GM12864 (cell line): ENCODE measurements around the gene ERC1.
"Not testable (repeated sequence)": the region's sequence is repeated elsewhere in the genome, so short reads cannot be mapped to it uniquely, and the experiment has no call there.

Experiments
- DNase-seq: peaks from one replicate; pipeline ENCODE4 v3.0.0-alpha.2; 2011; ENCODE audit warnings: low read depth
- H3K4me3 ChIP-seq: 2 replicates; pipeline ENCODE4 v1.5.1; 2011; ENCODE audit warnings: mild to moderate bottlenecking, low read depth, low read length, control low read depth
- CTCF ChIP-seq: IDR thresholded peaks from 2 replicates; pipeline ENCODE4 v1.5.1; 2011; ENCODE audit warnings: low read depth, mild to moderate bottlenecking, moderate library complexity, low read length, control low read depth, inconsistent platforms; ENCODE audit errors: missing control alignments

ERC1 gene

DNA sequence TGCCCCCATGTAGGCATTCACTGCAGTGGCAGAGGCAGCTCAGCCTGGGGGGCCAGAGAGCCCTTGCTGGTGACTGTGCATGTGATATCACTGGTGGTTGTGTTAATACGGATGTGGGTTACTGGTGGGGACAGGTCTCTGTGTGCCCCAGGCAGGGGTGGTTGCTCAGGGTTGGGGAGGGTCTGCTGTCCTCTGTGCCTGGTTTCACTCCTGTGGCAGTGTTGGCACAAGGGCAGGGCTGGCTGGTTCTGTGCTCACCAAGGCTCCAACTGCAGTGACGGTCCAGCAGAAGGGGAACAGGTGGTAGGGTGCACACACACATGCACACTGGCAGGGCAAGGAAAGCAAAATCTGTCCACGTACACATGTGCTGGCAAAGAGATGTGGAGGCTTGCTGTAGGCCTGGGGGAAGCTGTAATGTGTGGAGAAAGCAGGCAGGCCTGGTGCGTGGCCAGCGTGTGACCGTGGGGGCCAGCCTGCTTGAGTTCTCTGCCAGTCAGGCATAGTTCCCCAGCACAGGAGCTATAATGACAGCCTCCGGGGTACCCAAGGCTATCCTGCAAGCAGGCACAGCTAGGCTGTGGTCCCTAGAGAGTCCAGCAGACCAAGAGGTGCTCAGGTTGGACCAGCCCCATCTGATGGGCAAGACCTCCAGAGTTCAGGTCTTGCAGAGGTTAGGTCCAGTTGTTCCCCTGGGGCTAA lies 348.7 kb downstream of the ERC1 start:
- no peak for DNase-seq
- TF ChIP-seq CTCF, result no peak
- H3K4me3 ChIP-seq, result no peak overlapping the region

DNA sequence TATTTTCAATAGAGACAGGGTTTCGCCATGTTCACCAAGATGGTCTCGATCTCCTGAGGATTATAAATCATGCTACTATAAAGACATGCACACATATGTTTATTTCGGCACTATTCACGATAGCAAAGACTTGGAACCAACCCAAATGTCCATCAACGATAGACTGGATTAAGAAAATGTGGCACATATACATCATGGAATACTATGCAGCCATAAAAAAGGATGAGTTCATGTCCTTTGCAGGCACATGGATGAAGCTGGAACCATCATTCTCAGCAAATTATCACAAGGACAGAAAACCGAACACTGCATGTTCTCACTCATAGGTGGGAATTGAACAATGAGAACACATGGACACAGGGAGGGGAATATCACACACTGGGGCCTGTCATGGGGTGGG lies 350.2 kb downstream of the ERC1 start:
- H3K4me3 ChIP-seq, DNase-seq: not testable (repeated sequence)

- no peak overlapping the region for H3K4me3 ChIP-seq
- DNase-seq, result no peak
- TF ChIP-seq CTCF, result no peak
Observed at GRCh38 chr12:1343422-1343821, 352.4 kb downstream of the ERC1 start.

DNA sequence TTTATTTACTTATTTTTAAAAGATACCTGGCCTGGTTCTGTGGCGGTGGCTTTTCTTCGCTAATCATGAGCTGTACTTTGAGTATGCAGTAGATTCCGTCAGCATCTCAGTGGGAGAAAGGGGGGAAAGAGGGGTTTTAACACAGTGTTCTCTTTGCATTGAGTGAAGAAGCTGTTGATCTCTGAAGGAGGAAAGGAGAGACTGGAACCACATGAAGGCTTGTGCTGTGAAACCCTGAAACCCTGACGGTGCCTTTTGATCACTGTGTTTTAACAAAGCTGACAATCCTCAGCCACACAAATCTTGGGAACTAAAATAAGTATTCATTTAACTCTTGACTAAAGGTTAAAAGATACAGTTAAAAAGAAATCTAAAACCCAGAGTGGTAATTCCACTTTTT lies 353.2 kb downstream of the ERC1 start:
- no peak for TF ChIP-seq CTCF
- no peak for DNase-seq
- no peak overlapping the region for H3K4me3 ChIP-seq

- DNase-seq, result no peak
- H3K4me3 ChIP-seq, result no peak overlapping the region
- TF ChIP-seq CTCF, result no peak
Observed at GRCh38 chr12:1346126-1346525, 355.1 kb downstream of the ERC1 start.

DNA sequence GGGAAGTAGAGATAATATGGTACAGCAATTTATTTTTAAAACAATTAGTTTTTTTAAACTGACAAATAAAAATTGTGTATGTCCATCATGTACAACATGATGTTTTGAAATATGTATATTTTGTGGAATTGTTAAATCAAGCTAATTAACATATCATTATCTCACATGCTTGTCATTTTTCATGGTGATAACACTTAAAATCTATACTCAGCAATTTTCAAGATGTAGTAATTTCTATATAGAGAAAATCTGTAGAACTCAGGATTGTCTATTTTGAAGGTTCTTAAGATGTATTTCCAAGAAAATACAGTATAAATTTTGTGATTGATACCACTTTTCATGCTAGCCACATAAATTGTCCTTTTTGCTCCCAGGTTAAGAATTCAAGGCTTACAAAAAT lies 356.3 kb downstream of the ERC1 start:
- no peak overlapping the region for H3K4me3 ChIP-seq
- no peak for DNase-seq
- no peak for TF ChIP-seq CTCF

- TF ChIP-seq CTCF, result no peak
- DNase-seq, result no peak
- no peak overlapping the region for H3K4me3 ChIP-seq
Observed at GRCh38 chr12:1348606-1349005, 357.6 kb downstream of the ERC1 start.
